ENCODE data around the gene NOB1.
A peak's percentile ranks its signal among the peaks of the same experiment; 100 is the strongest.

The NOB1 gene

DNA sequence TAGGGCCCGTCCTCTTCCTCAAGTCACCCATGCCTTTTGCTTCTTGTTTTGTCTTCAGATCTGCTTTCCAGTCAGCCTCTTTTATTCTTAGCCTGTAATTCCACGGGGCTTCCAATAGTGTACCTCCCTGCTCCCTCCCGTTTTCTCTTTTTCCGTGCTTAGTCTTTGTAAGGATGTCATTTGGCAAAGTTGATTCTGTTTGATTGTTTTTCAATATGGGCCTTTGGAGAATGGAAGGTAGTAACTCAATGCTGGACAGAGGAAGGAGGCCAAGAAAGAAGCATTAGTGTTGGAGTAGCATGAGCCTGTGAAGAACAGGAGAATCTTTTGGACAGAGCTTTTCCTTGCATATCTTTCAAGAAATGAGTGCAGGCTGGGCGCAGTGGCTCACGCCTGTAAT is 13.9 kb upstream of the NOB1 start:
- H2BK5ac ChIP-seq (ENCODE audit: low read depth, low read length, poor library complexity): no peak overlapping the region
- no peak overlapping the region for H3K23ac ChIP-seq (ENCODE audit: low read length)
- H4K8ac ChIP-seq (ENCODE audit: low read depth, low read length): no peak overlapping the region
- H3K27me3 ChIP-seq (ENCODE audit: insufficient read depth, low read length): no peaks in the 10 kb centered on the region
- WGBS (ENCODE audit: extremely low coverage, insufficient coverage, insufficient read length): no CpG with 5 or more reads among the region's 6 CpGs
- H4K91ac ChIP-seq (ENCODE audit: low read depth, low read length): no peak overlapping the region
- H3K27ac ChIP-seq (ENCODE audit: low read depth, low read length): no peak overlapping the region
- no peak overlapping the region for H2AK5ac ChIP-seq (ENCODE audit: low read length)
- no peak overlapping the region for H3K9ac ChIP-seq (ENCODE audit: low read length)
- no peaks in the 10 kb centered on the region for H3K9me3 ChIP-seq (ENCODE audit: insufficient read depth, low read depth, low read length)
- no peak overlapping the region for H4K12ac ChIP-seq (ENCODE audit: low read depth, low read length)
- no peak overlapping the region for H2BK120ac ChIP-seq (ENCODE audit: insufficient read depth, low read length, poor library complexity)
- H3K4me2 ChIP-seq (ENCODE audit: low read length): no peak overlapping the region
- H3K36me3 ChIP-seq (ENCODE audit: control insufficient read depth in 1 of 2, insufficient read depth in 2 of 2, low read length in 2 of 2): no peaks in the 10 kb centered on the region
- no peak overlapping the region for H2AFZ ChIP-seq (ENCODE audit: insufficient read depth, low read length, poor library complexity)
- H3K4me1 ChIP-seq (ENCODE audit: control insufficient read depth in 1 of 2, insufficient read depth in 2 of 2, low read length in 2 of 2): no peaks in the 10 kb centered on the region
- no peak overlapping the region for H3K4me3 ChIP-seq (ENCODE audit: low read depth, low read length)
- H3K79me1 ChIP-seq (ENCODE audit: low read length): no peaks in the 10 kb centered on the region
- H3K18ac ChIP-seq (ENCODE audit: low read length): no peak overlapping the region
- DNase-seq: no peak
- H3K14ac ChIP-seq (ENCODE audit: low read length): no peak overlapping the region
- no peak overlapping the region for H2BK12ac ChIP-seq (ENCODE audit: low read length)
- no peaks in the 10 kb centered on the region for H3K79me2 ChIP-seq (ENCODE audit: control insufficient read depth, insufficient read depth, low read length, poor library complexity)
- no peak overlapping the region for H3K4ac ChIP-seq (ENCODE audit: low read depth, low read length)

DNA sequence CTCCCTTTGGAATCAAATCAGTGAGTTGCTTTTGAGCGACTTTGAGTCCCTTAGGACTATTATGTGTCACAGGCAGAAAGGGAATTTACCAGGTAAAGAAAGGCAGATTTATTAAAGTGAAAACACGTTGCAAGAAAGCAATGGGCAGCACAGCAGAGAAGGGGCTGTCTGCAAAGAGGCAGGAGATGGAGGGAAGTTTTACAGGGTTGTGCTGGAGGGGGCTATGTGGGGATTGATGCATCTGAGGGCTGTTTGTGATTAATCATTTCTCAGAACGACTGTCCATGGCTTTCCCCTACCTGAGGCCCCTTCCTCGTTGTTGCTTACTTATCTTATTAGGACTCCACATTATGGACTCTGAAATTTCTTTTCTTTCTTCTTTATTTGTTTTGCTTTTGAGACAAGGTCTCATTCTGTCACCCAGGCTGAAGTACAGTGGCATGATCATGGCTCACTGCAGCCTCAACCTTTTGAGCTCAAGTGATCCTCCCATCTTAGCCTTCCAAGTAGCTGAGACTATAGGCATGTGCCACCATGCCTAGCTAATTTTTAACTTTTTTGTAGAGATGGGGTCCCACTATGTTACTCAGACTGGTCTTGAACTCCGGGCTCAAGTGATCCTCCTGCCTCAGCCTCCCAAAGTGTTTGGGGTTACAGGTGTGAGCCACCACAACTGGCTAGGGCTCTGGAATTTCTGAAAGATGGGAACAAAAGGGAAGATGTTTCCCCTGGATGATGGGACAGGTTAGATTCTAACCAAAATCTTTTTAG is 12.9 kb upstream of the NOB1 start:
- H3K36me3 ChIP-seq (ENCODE audit: control insufficient read depth in 1 of 2, insufficient read depth in 2 of 2, low read length in 2 of 2): no peaks in the 10 kb centered on the region
- no peak overlapping the region for H3K14ac ChIP-seq (ENCODE audit: low read length)
- H3K79me2 ChIP-seq (ENCODE audit: control insufficient read depth, insufficient read depth, low read length, poor library complexity): peaks cover under 1% of the 10 kb centered on the region
- no peak overlapping the region for H2BK5ac ChIP-seq (ENCODE audit: low read depth, low read length, poor library complexity)
- no peak overlapping the region for H2BK120ac ChIP-seq (ENCODE audit: insufficient read depth, low read length, poor library complexity)
- no peak overlapping the region for H4K12ac ChIP-seq (ENCODE audit: low read depth, low read length)
- no peaks in the 10 kb centered on the region for H3K4me1 ChIP-seq (ENCODE audit: control insufficient read depth in 1 of 2, insufficient read depth in 2 of 2, low read length in 2 of 2)
- no peaks in the 10 kb centered on the region for H3K27me3 ChIP-seq (ENCODE audit: insufficient read depth, low read length)
- H3K4me2 ChIP-seq (ENCODE audit: low read length): no peak overlapping the region
- no peak overlapping the region for H4K8ac ChIP-seq (ENCODE audit: low read depth, low read length)
- no CpG with 5 or more reads among the region's 5 CpGs for WGBS (ENCODE audit: extremely low coverage, insufficient coverage, insufficient read length)
- no peak overlapping the region for H3K4me3 ChIP-seq (ENCODE audit: low read depth, low read length)
- H2BK12ac ChIP-seq (ENCODE audit: low read length): no peak overlapping the region
- H3K9me3 ChIP-seq (ENCODE audit: insufficient read depth, low read depth, low read length): no peaks in the 10 kb centered on the region
- H3K9ac ChIP-seq (ENCODE audit: low read length): no peak overlapping the region
- H3K27ac ChIP-seq (ENCODE audit: low read depth, low read length): no peak overlapping the region
- no peak overlapping the region for H3K18ac ChIP-seq (ENCODE audit: low read length)
- H3K79me1 ChIP-seq (ENCODE audit: low read length): no peaks in the 10 kb centered on the region
- H2AFZ ChIP-seq (ENCODE audit: insufficient read depth, low read length, poor library complexity): no peak overlapping the region
- no peak overlapping the region for H2AK5ac ChIP-seq (ENCODE audit: low read length)
- H4K91ac ChIP-seq (ENCODE audit: low read depth, low read length): no peak overlapping the region
- H3K4ac ChIP-seq (ENCODE audit: low read depth, low read length): no peak overlapping the region
- H3K23ac ChIP-seq (ENCODE audit: low read length): no peak overlapping the region
- DNase-seq: no peak

DNA sequence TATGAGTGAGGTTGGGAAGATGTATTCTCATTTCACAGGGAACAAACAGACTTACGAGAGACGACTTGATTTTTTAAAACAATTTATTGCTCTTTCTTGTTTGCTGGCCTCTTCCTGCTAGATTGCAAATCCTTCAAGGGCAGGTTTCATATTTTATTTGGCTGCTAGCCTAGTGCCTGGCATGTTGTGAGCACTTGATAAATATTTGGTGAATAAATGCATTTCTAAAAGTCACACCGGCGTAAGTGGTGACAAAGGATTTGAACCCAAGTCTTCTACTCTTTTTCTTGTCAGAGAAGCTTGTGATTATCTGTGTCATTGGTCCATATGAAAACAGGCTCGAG is 8.8 kb upstream of the NOB1 start:
- no peak overlapping the region for H3K4me3 ChIP-seq (ENCODE audit: low read depth, low read length)
- H3K18ac ChIP-seq (ENCODE audit: low read length): no peak overlapping the region
- H3K9ac ChIP-seq (ENCODE audit: low read length): no peak overlapping the region
- peaks cover 3% of the 10 kb centered on the region for H3K79me2 ChIP-seq (ENCODE audit: control insufficient read depth, insufficient read depth, low read length, poor library complexity)
- no peaks in the 10 kb centered on the region for H3K9me3 ChIP-seq (ENCODE audit: insufficient read depth, low read depth, low read length)
- H2BK5ac ChIP-seq (ENCODE audit: low read depth, low read length, poor library complexity): no peak overlapping the region
- no peaks in the 10 kb centered on the region for H3K36me3 ChIP-seq (ENCODE audit: control insufficient read depth in 1 of 2, insufficient read depth in 2 of 2, low read length in 2 of 2)
- H3K27me3 ChIP-seq (ENCODE audit: insufficient read depth, low read length): no peaks in the 10 kb centered on the region
- no peak overlapping the region for H3K27ac ChIP-seq (ENCODE audit: low read depth, low read length)
- H3K4me1 ChIP-seq (ENCODE audit: control insufficient read depth in 1 of 2, insufficient read depth in 2 of 2, low read length in 2 of 2): peaks cover 0 to 1% of the 10 kb centered on the region in 2 experiments
- H3K14ac ChIP-seq (ENCODE audit: low read length): no peak overlapping the region
- H2AFZ ChIP-seq (ENCODE audit: insufficient read depth, low read length, poor library complexity): no peak overlapping the region
- no peak overlapping the region for H3K4ac ChIP-seq (ENCODE audit: low read depth, low read length)
- WGBS (ENCODE audit: extremely low coverage, insufficient coverage, insufficient read length): no CpG with 5 or more reads among the region's 5 CpGs
- peaks cover 3% of the 10 kb centered on the region for H3K79me1 ChIP-seq (ENCODE audit: low read length)
- H4K8ac ChIP-seq (ENCODE audit: low read depth, low read length): no peak overlapping the region
- H2AK5ac ChIP-seq (ENCODE audit: low read length): no peak overlapping the region
- no peak overlapping the region for H3K23ac ChIP-seq (ENCODE audit: low read length)
- H2BK120ac ChIP-seq (ENCODE audit: insufficient read depth, low read length, poor library complexity): no peak overlapping the region
- H4K91ac ChIP-seq (ENCODE audit: low read depth, low read length): no peak overlapping the region
- no peak overlapping the region for H4K12ac ChIP-seq (ENCODE audit: low read depth, low read length)
- no peak for DNase-seq
- no peak overlapping the region for H2BK12ac ChIP-seq (ENCODE audit: low read length)
- H3K4me2 ChIP-seq (ENCODE audit: low read length): no peak overlapping the region

DNA sequence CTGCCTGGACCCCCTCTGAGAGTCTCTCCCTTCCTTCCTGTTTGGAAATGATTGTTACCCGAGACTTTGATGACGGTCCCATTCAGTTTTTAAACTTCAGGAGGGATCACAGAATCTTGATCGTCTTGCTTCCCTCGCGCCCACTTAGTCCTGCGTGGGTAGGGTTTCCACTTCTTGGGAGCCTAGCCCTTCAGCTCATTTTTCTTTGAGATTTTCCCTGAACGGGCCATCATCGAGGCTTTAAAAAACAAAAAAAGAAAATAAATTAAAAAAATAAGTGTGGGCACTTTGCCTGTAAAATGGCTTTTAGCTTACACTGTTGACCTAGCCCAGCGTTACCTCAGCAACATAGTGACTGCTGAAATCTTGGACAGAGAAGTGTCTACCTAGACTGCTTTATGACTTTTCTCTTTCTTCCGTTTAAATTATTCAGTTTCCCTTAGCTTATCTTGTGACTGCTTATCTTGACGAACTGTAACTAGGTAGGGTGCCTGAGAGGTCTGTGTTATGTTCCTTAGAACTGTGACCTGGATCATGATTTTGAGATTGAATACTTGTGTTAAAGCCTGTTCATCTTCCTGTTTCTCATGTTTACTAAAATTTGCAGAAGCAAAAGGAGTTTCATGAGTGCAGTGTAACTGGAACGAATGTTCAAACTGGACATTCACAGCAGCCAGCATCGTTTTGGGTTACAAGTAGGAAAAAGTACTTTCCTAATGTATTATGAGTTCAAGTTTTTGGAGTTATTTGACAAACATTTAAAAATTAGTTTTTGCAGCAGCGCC is 8.3 kb upstream of the NOB1 start:
- H2BK120ac ChIP-seq (ENCODE audit: insufficient read depth, low read length, poor library complexity): peak overlapping the region; percentile 68
- no peaks in the 10 kb centered on the region for H3K9me3 ChIP-seq (ENCODE audit: insufficient read depth, low read depth, low read length)
- DNase-seq: peak in 1 of 2 donors; percentile 25
- H2AFZ ChIP-seq (ENCODE audit: insufficient read depth, low read length, poor library complexity): peak overlapping the region; percentile 87
- H3K79me1 ChIP-seq (ENCODE audit: low read length): peaks cover 3% of the 10 kb centered on the region
- no peak overlapping the region for H3K23ac ChIP-seq (ENCODE audit: low read length)
- H3K36me3 ChIP-seq (ENCODE audit: control insufficient read depth in 1 of 2, insufficient read depth in 2 of 2, low read length in 2 of 2): no peaks in the 10 kb centered on the region
- peaks cover 0 to 1% of the 10 kb centered on the region in 2 experiments for H3K4me1 ChIP-seq (ENCODE audit: control insufficient read depth in 1 of 2, insufficient read depth in 2 of 2, low read length in 2 of 2)
- H3K4me2 ChIP-seq (ENCODE audit: low read length): peak overlapping the region; percentile 89
- H3K4ac ChIP-seq (ENCODE audit: low read depth, low read length): peak overlapping the region; percentile 98
- H2BK12ac ChIP-seq (ENCODE audit: low read length): no peak overlapping the region
- no peak overlapping the region for H4K12ac ChIP-seq (ENCODE audit: low read depth, low read length)
- peak overlapping the region; percentile 99 for H3K14ac ChIP-seq (ENCODE audit: low read length)
- peak overlapping the region; percentile 91 for H3K4me3 ChIP-seq (ENCODE audit: low read depth, low read length)
- H3K79me2 ChIP-seq (ENCODE audit: control insufficient read depth, insufficient read depth, low read length, poor library complexity): peaks cover 3% of the 10 kb centered on the region
- H3K9ac ChIP-seq (ENCODE audit: low read length): peak overlapping the region; percentile 94
- peak overlapping the region; percentile 89 for H3K18ac ChIP-seq (ENCODE audit: low read length)
- H2BK5ac ChIP-seq (ENCODE audit: low read depth, low read length, poor library complexity): peak overlapping the region; percentile 66
- peak overlapping the region; percentile 90 for H2AK5ac ChIP-seq (ENCODE audit: low read length)
- peak overlapping the region; percentile 87 for H4K91ac ChIP-seq (ENCODE audit: low read depth, low read length)
- H4K8ac ChIP-seq (ENCODE audit: low read depth, low read length): peak overlapping the region; percentile 100
- WGBS (ENCODE audit: extremely low coverage, insufficient coverage, insufficient read length): no CpG with 5 or more reads among the region's 14 CpGs
- peak overlapping the region; percentile 73 for H3K27ac ChIP-seq (ENCODE audit: low read depth, low read length)
- no peaks in the 10 kb centered on the region for H3K27me3 ChIP-seq (ENCODE audit: insufficient read depth, low read length)

Measured in trophoblast cell (in vitro differentiated cells and primary cell).